ENCODE measurements around the gene CUTA. TPM values are rescaled to one million over a fixed set of nuclear protein-coding genes. Genes with fewer than 3 reads are reported as not detected.
"Not testable (repeated sequence)": the region's sequence is repeated elsewhere in the genome, so short reads cannot be mapped to it uniquely, and the experiment has no call there.

Gene CUTA
- total RNA-seq, 6 experiments from 2014 or later, result 81.4 to 114 (median 97.4) TPM

GRCh38 chr6:33407132-33407718 lies 10.7 kb downstream of the CUTA start:
- no peak for ATAC-seq
- no peaks in the 10 kb centered on the region for H3K9me3 ChIP-seq
- no peak overlapping the region for H3K4me3 ChIP-seq
- no peaks in the 10 kb centered on the region for H3K36me3 ChIP-seq
- H3K27ac ChIP-seq, result no peak overlapping the region
- intact Hi-C loops (cut with DNase I), result no loop called here
- peaks cover 0 to 8% (median 4%) of the 10 kb centered on the region in 4 donors for H3K4me1 ChIP-seq
- TF ChIP-seq, protein P1, sequence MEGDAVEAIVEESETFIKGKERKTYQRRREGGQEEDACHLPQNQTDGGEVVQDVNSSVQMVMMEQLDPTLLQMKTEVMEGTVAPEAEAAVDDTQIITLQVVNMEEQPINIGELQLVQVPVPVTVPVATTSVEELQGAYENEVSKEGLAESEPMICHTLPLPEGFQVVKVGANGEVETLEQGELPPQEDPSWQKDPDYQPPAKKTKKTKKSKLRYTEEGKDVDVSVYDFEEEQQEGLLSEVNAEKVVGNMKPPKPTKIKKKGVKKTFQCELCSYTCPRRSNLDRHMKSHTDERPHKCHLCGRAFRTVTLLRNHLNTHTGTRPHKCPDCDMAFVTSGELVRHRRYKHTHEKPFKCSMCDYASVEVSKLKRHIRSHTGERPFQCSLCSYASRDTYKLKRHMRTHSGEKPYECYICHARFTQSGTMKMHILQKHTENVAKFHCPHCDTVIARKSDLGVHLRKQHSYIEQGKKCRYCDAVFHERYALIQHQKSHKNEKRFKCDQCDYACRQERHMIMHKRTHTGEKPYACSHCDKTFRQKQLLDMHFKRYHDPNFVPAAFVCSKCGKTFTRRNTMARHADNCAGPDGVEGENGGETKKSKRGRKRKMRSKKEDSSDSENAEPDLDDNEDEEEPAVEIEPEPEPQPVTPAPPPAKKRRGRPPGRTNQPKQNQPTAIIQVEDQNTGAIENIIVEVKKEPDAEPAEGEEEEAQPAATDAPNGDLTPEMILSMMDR (IDR thresholded peaks at IDR 0.05), result peak in 3 of 4 donors; percentile 16 to 26 (median 23)
- TF ChIP-seq POLR2A (IDR thresholded peaks at IDR 0.05), result no peak
- 73% methylated on average over 4 of the region's 5 CpGs for WGBS (ENCODE audit: insufficient coverage, low coverage, low lambda C conversion rate, missing lambda C conversion rate)
- DNase-seq, result no peak
- no peaks in the 10 kb centered on the region for H3K27me3 ChIP-seq

GRCh38 chr6:33406126-33406525 lies 11.8 kb downstream of the CUTA start:
- WGBS (ENCODE audit: insufficient coverage, low coverage, low lambda C conversion rate, missing lambda C conversion rate), result 98% methylated on average over 8 of the region's 17 CpGs
- ATAC-seq, result no peak
- H3K36me3 ChIP-seq, result no peaks in the 10 kb centered on the region

GRCh38 chr6:33405386-33405940 lies 12.4 kb downstream of the CUTA start:
- H3K27ac ChIP-seq, result no peak overlapping the region
- H3K27me3 ChIP-seq, result no peaks in the 10 kb centered on the region
- intact Hi-C loops (cut with DNase I), result no loop called here
- no peaks in the 10 kb centered on the region for H3K36me3 ChIP-seq
- WGBS (ENCODE audit: insufficient coverage, low coverage, low lambda C conversion rate, missing lambda C conversion rate), result 80% methylated on average over 6 of the region's 15 CpGs
- no peaks in the 10 kb centered on the region for H3K4me1 ChIP-seq
- ATAC-seq (no peak), DNase-seq (no peak)
- no peaks in the 10 kb centered on the region for H3K9me3 ChIP-seq
- TF ChIP-seq, protein P1 (IDR thresholded peaks at IDR 0.05), result no peak
- no peak for TF ChIP-seq POLR2A (IDR thresholded peaks at IDR 0.05)
- H3K4me3 ChIP-seq, result no peak overlapping the region

More at GRCh38 chr6:33406126-33406525, 11.8 kb downstream of the CUTA start:
- H3K27me3 ChIP-seq, result no peaks in the 10 kb centered on the region
- TF ChIP-seq, protein P1 (IDR thresholded peaks at IDR 0.05), result no peak
- no peak for TF ChIP-seq POLR2A (IDR thresholded peaks at IDR 0.05)
- H3K27ac ChIP-seq, result no peak overlapping the region
- no peak overlapping the region for H3K4me3 ChIP-seq
- intact Hi-C loops (cut with DNase I), result no loop called here
- no peaks in the 10 kb centered on the region for H3K4me1 ChIP-seq
- H3K9me3 ChIP-seq, result no peaks in the 10 kb centered on the region
- no peak for DNase-seq

GRCh38 chr6:33404884-33405283 lies 13.0 kb downstream of the CUTA start:
- Histone ChIP-seq H3K4me3 (no peak overlapping the region), H3K27me3 (no peaks in the 10 kb centered on the region), H3K4me1 (no peaks in the 10 kb centered on the region), H3K9me3 (no peaks in the 10 kb centered on the region), H3K27ac (no peak overlapping the region), H3K36me3 (no peaks in the 10 kb centered on the region)
- intact Hi-C loops (cut with DNase I), result no loop called here
- ATAC-seq, result no peak
- no peak for DNase-seq
- no peak for TF ChIP-seq POLR2A (IDR thresholded peaks at IDR 0.05)
- TF ChIP-seq, protein P1 (IDR thresholded peaks at IDR 0.05), result no peak
- 92% methylated on average over 4 of the region's 17 CpGs for WGBS (ENCODE audit: insufficient coverage, low coverage, low lambda C conversion rate, missing lambda C conversion rate)

GRCh38 chr6:33399881-33400280 lies 18.0 kb downstream of the CUTA start:
- intact Hi-C loops (cut with DNase I); H3K4me1 ChIP-seq; DNase-seq; H3K36me3 ChIP-seq; ATAC-seq; H3K9me3 ChIP-seq; H3K27ac ChIP-seq; H3K27me3 ChIP-seq; H3K4me3 ChIP-seq: not testable (repeated sequence)
- 100% methylated on average over 5 of the region's 6 CpGs for WGBS (ENCODE audit: insufficient coverage, low coverage, low lambda C conversion rate, missing lambda C conversion rate)

DNA sequence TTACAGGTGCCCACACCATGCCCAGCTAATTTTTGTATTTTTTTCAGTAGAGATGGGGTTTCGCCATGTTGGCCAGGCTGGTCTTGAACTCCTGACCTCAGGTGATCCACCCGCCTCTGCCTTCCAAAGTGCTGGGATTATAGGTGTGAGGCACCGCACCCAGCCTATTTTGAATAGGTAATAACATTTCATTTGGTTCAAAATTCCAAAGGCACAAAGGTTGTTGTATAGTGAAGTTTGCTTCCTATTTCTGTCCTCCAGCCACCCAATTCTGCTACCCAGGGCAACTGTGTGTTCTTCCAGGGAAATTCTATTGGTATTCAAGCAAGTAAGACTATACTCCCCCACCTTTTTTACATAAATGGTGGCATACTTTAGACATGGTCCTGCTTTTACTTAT lies 19.3 kb downstream of the CUTA start:
- H3K27me3 ChIP-seq; H3K4me3 ChIP-seq; intact Hi-C loops (cut with DNase I); H3K27ac ChIP-seq; H3K4me1 ChIP-seq; ATAC-seq; H3K36me3 ChIP-seq; DNase-seq; H3K9me3 ChIP-seq: not testable (repeated sequence)
- WGBS (ENCODE audit: insufficient coverage, low coverage, low lambda C conversion rate, missing lambda C conversion rate), result 83% methylated on average over 1 of the region's 3 CpGs

Data from right lobe of liver (tissue), 6 donors.